Epidermal melanocyte (primary cell): ENCODE results near the gene PLA2G12A.
"Not testable (repeated sequence)": the region's sequence is repeated elsewhere in the genome, so short reads cannot be mapped to it uniquely, and the experiment has no call there.

Source experiments
- DNase-seq: peaks from one replicate; pipeline ENCODE4 v3.0.0; 2011; ENCODE audit warnings: low spot score; ENCODE audit not compliant: insufficient read length

PLA2G12A gene

GRCh38 chr4:109678925-109679324 is 50.9 kb downstream of the PLA2G12A start:
- not testable (repeated sequence) for DNase-seq

- not testable (repeated sequence) for DNase-seq
Measured at GRCh38 chr4:109678472-109678871, 51.4 kb downstream of the PLA2G12A start.

- DNase-seq = no peak
Measured at GRCh38 chr4:109676886-109677285, 53.0 kb downstream of the PLA2G12A start.

GRCh38 chr4:109675843-109676242 is 54.0 kb downstream of the PLA2G12A start:
- no peak for DNase-seq

- DNase-seq = no peak
Measured at GRCh38 chr4:109675181-109675580, 54.7 kb downstream of the PLA2G12A start.

- DNase-seq = no peak
Measured at GRCh38 chr4:109673303-109673702, 56.6 kb downstream of the PLA2G12A start.

GRCh38 chr4:109672169-109672930 is 57.5 kb downstream of the PLA2G12A start:
- DNase-seq = no peak

GRCh38 chr4:109671350-109671749 is 58.5 kb downstream of the PLA2G12A start:
- no peak for DNase-seq

GRCh38 chr4:109665783-109666485 is 63.9 kb downstream of the PLA2G12A start:
- no peak for DNase-seq

GRCh38 chr4:109662771-109663170 is 67.1 kb downstream of the PLA2G12A start:
- DNase-seq = no peak

GRCh38 chr4:109662116-109662515 is 67.8 kb downstream of the PLA2G12A start:
- DNase-seq = no peak
